Left lung (tissue), 10 donors: ENCODE data around the gene KDM4B. TPM values are rescaled to one million over a fixed set of nuclear protein-coding genes. Genes with fewer than 3 reads are reported as not detected.
"Not testable (repeated sequence)": the region's sequence is repeated elsewhere in the genome, so short reads cannot be mapped to it uniquely, and the experiment has no call there.

ENCODE experiments used
- ATAC-seq: fragments of 200-7000 bp; cut with Tn5 transposase; one replicate; pipeline ENCODE4 v1.9.1; 2020; ENCODE audit warnings: moderate library complexity
- DNase-seq, 4 donors: peaks; one replicate each; pipeline ENCODE4 v3.0.0-alpha.2; 2013 to 2020
- H3K27ac ChIP-seq, 2 donors: fragments of 200-600 bp; sonication (generic) in 1 of 2; one replicate each; pipeline versions ENCODE4 v1.5.0 to v1.8.0; 2020 to 2021
- H3K27me3 ChIP-seq, 2 donors: fragments of 200-600 bp; sonication (generic) in 1 of 2; one replicate each; pipeline versions ENCODE4 v1.5.0 to v1.8.0; 2020 to 2021
- H3K36me3 ChIP-seq, 2 donors: fragments of 200-600 bp; sonication (generic) in 1 of 2; one replicate each; pipeline versions ENCODE4 v1.5.0 to v1.8.0; 2020 to 2021
- H3K4me1 ChIP-seq, 2 donors: fragments of 200-600 bp; one replicate each; pipeline ENCODE4 v1.8.0; 2021
- H3K4me3 ChIP-seq, 2 donors: fragments of 200-600 bp; sonication (generic) in 1 of 2; one replicate each; pipeline versions ENCODE4 v1.5.0 to v1.8.0; 2020 to 2021; ENCODE audit warnings: mild to moderate bottlenecking in 1 of 2
- H3K9me3 ChIP-seq, 2 donors: fragments of 200-600 bp; sonication (generic) in 1 of 2; one replicate each; pipeline versions ENCODE4 v1.5.0 to v1.8.0; 2020 to 2021
- intact Hi-C, 2 donors: fragments of 100-400 bp; cut with DNase I; formaldehyde crosslinking; loops; one replicate each; pipeline versions ENCODE4 v1.11.2 to v1.14.2; 2022
- polyA plus RNA-seq, 6 donors: library from polyadenylated mRNA; unstranded; fragments of 120-200 nt; gene quantifications; one replicate each; pipeline ENCODE4 v1.2.1, GENCODE V29; 2013; ENCODE audit not compliant: insufficient read length in 6 of 6
- total RNA-seq, 2 donors: library from RNA; stranded (reverse); fragmentation: NEBNext Ultra II Directional; extraction: Animal tissue kit (Norgen Biotek cat#: 25700); gene quantifications; one replicate each; pipeline ENCODE4 v1.2.1, GENCODE V29; 2021
- TF ChIP-seq, protein P1 (sequence below), 2 donors: fragments of 200-600 bp; sonication (generic) in 1 of 2; IDR thresholded peaks; one replicate each; pipeline versions ENCODE4 v1.5.0 to v1.8.0; 2021; ENCODE audit warnings: antibody characterized with exemption in 2 of 2
- donor health status: DM: no; HTN: yes; CAD: no.
- donor health status: DM: no; HTN: no; CAD: no.

KDM4B gene
- total and polyA plus RNA-seq, 8 donors: 24.6 to 42.1 (median 31.1) TPM

DNA sequence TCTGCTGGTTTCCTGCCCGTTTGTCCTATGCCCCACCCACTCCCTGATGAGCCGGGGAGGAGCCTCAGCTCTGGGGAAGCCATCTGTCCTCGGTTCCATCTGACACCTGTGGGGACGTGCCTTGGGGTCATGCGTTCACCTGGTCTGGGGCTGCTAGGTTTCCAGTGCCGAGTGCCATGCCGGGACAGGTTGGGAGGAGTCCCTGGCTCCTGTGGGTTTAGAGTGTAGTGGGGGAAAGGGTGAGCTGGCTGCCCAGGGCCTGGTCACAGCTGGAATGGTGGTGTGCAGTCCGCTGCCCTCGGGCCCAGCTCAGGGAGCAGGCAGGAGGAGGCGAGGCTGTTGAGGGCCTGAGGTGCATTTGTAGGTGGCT is 2.5 kb downstream of the KDM4B start:
- peak overlapping the region in 1 of 2 donors; percentile 4 for H3K27ac ChIP-seq
- H3K27me3 ChIP-seq: no peaks in the 10 kb centered on the region
- H3K4me3 ChIP-seq: peak overlapping the region in 1 of 2 donors; percentile 61
- DNase-seq (peak in 1 of 4 donors; percentile 74), ATAC-seq (no peak)
- H3K4me1 ChIP-seq: peaks cover 16 to 73% of the 10 kb centered on the region in 2 donors
- intact Hi-C loops: no loop called here
- no peaks in the 10 kb centered on the region for H3K36me3 ChIP-seq
- H3K9me3 ChIP-seq: no peaks in the 10 kb centered on the region
- TF ChIP-seq, protein P1, sequence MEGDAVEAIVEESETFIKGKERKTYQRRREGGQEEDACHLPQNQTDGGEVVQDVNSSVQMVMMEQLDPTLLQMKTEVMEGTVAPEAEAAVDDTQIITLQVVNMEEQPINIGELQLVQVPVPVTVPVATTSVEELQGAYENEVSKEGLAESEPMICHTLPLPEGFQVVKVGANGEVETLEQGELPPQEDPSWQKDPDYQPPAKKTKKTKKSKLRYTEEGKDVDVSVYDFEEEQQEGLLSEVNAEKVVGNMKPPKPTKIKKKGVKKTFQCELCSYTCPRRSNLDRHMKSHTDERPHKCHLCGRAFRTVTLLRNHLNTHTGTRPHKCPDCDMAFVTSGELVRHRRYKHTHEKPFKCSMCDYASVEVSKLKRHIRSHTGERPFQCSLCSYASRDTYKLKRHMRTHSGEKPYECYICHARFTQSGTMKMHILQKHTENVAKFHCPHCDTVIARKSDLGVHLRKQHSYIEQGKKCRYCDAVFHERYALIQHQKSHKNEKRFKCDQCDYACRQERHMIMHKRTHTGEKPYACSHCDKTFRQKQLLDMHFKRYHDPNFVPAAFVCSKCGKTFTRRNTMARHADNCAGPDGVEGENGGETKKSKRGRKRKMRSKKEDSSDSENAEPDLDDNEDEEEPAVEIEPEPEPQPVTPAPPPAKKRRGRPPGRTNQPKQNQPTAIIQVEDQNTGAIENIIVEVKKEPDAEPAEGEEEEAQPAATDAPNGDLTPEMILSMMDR (IDR thresholded peaks at IDR 0.05): no peak

DNA sequence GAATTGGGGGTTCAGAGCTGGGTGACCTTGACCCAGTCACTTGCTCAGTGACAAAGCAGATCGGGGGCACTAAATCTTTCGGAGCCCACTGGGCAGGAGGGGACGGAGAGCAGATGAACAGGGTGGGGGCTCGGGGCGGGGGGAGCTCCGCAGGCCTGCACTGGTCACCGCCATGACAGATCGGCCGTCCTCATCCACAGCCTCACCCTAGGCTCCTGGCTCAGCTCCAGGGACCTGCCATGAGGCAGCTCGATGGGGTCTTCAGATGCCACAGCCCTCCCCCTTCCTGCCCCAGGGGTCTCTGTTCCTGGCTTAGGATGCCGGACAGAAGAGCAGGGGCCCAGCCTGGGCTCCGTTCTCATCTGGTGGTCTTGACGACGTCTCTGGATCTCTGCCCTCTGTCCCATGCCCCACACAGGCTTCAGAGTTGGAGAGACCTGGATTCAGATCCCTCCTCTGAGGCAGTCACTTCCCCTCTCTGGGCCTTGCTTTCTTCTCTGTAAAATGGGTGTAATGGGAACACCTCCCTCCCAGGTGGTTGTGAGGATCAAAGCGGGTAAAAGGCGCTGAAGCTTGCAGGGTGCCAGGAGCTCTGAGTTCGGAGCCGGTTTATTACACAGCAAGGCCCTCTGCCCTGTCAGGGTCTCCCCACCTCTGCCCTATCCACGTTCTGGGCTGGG is 3.0 kb downstream of the KDM4B start:
- intact Hi-C loops: no loop called here
- Histone ChIP-seq H3K4me1 (peaks cover 21 to 78% of the 10 kb centered on the region in 2 donors), H3K27ac (peak overlapping the region in 1 of 2 donors; percentile 4), H3K4me3 (no peak overlapping the region), H3K9me3 (no peaks in the 10 kb centered on the region), H3K27me3 (no peaks in the 10 kb centered on the region), H3K36me3 (no peaks in the 10 kb centered on the region)
- ATAC-seq (no peak), DNase-seq (peak in 1 of 4 donors; percentile 55)
- TF ChIP-seq, protein P1 (IDR thresholded peaks at IDR 0.05): no peak

DNA sequence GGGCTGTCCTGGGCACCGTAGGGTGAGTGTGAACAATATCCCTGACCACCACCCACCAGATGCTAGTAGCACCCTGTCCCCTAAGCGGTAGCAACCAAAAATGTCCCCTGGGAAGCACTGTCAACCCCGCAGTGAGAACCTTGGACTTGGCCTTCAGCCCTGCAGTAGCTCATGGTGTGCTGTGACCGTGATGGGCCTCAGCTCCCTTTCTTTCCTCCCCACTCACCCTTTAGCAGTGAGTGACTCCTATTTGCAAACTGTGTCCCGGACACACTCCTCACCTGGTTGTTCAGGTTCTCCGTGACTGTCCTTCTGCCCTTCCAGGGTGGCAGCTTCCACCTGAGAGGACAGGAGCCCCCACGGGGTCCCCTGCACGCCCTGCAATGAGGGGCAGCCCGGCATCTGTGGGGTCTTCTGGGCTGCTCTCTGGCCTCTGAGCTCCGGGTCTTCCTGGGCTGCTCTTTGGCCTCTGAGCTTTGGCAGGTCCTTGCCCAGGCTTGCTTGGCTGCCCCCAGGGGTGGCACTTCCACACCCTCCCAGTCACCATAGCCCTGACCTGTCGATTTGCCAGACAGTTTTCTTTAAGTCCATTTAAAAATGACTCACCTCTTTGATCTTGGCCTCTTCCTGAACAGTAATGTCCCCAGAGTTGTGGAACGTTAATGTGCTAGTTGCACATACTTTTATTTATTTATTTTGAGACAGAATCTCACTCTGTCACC is 3.8 kb downstream of the KDM4B start:
- no peak overlapping the region for H3K4me3 ChIP-seq
- H3K36me3 ChIP-seq: peaks cover 0 to 3% of the 10 kb centered on the region in 2 donors
- no peaks in the 10 kb centered on the region for H3K9me3 ChIP-seq
- no peak for ATAC-seq
- H3K27me3 ChIP-seq: no peaks in the 10 kb centered on the region
- TF ChIP-seq, protein P1 (IDR thresholded peaks at IDR 0.05): no peak
- H3K27ac ChIP-seq: peak overlapping the region in 1 of 2 donors; percentile 3
- DNase-seq: peak in 1 of 4 donors; percentile 37
- peaks cover 28 to 86% of the 10 kb centered on the region in 2 donors for H3K4me1 ChIP-seq
- intact Hi-C loops: no loop called here

DNA sequence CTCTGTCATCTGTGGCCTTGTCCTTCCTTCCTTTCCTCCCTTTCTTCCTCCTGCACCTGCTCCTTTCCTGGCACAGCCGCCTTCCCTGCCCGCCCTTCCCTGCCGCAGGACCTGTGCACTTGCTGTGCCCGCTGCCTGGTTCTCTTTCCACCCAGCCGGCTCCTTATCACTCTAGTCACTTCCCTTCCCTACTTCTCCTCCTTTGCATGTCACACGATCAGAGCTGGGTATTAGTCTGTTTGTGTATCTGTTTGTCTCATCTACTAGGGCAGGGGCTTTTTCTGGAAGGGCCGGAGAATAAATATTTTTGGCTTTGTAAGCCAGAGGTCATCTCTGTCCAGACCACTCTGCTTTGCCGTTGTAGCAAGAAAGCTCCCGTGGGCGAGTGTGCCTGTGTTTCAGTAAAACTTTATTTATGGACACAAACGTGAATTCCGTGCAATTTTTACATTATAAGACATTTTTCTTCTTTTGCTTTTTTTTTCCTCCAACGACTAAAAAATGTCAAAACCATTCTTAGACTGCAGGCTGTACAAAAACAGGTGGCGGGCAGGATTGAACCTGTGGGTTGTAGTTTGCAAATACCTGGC is 6.1 kb downstream of the KDM4B start:
- Histone ChIP-seq H3K27me3 (no peaks in the 10 kb centered on the region), H3K9me3 (no peaks in the 10 kb centered on the region), H3K36me3 (peaks cover 0 to 3% of the 10 kb centered on the region in 2 donors), H3K4me1 (peaks cover 43 to 100% of the 10 kb centered on the region in 2 donors), H3K27ac (peak overlapping the region in 1 of 2 donors; percentile 93), H3K4me3 (no peak overlapping the region)
- intact Hi-C loops: no loop called here
- TF ChIP-seq, protein P1 (IDR thresholded peaks at IDR 0.05): no peak
- ATAC-seq (no peak), DNase-seq (peak in 1 of 4 donors; percentile 82)

DNA sequence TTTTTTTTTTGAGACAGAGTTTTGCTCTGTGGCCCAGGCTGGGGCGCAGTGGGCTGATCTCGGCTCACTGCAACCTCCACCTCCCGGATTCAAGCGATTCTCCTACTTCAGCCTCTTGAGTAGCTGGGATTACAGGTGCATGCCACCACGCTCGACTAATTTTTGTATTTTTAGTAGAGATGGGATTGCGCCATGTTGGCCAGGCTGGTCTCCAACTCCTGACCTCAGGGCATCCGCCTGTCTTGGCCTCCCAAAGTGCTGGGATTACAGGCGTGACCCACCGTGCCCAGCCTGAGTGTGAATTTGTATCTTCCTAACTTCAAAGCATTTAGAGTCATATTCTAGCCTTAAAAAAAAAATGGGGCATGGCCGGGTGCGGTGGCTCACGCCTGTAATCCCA is 6.7 kb downstream of the KDM4B start:
- H3K27me3 ChIP-seq, H3K9me3 ChIP-seq, ATAC-seq, intact Hi-C loops, H3K4me3 ChIP-seq, H3K36me3 ChIP-seq: not testable (repeated sequence)
- Histone ChIP-seq H3K27ac (peak overlapping the region; percentile 90 to 93), H3K4me1 (peaks cover 43 to 100% of the 10 kb centered on the region in 2 donors)
- DNase-seq: peak in 1 of 4 donors; percentile 24
